Measurements from ENCODE around the gene RCAN1. TPM values are rescaled to one million over a fixed set of nuclear protein-coding genes. Genes with fewer than 3 reads are reported as not detected.
"Not testable (repeated sequence)": the region's sequence is repeated elsewhere in the genome, so short reads cannot be mapped to it uniquely, and the experiment has no call there.

Gene RCAN1
- total RNA-seq, 1 donor from 2014 or later: 11.1 TPM

DNA sequence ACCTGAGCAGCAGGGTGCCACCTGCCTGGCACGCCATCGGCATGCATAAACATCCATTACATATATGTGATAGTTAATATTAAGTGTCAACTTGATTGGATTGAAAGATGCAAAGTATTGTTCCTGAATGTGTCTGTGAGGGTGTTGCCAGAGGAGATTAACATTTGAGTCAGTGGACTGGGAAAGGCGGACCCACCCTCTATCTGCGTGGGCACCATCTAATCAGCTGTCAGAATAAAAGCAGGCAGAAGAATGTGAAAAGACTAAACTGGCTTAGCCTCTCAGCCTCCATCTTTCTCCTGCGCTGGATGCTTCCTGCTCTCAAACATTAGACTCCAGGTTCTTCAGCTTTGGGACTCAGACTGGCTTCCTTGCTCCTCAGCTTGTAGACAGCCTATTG lies 10.0 kb downstream of the RCAN1 start:
- H3K9me3 Mint-ChIP-seq; H3K27ac Mint-ChIP-seq; intact Hi-C loops (cut with micrococcal nuclease): not testable (repeated sequence)

DNA sequence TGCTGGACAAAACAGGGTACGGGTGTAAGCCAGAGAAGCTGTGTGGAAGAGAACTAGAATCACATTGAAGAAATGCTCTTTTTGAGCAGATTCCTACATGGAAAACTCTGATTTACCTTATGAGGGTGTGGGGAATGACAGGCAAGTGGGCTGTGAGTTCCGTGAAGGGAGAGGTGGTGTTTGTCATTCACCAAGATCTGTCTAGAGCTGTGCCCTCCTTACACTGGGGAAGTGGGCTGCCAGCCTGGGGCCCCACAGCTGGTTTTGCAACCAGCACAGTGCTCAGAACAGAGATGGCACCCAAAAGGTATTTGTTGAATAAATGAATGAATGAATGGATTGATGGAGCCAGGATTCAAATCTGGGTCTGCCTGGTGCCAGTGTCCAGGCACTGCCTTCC lies 10.4 kb downstream of the RCAN1 start:
- Mint-ChIP-seq H3K4me1 (ENCODE audit: low read depth) (no peaks in the 10 kb centered on the region), H3K4me3 (no peak overlapping the region), H3K9me3 (no peaks in the 10 kb centered on the region), H3K27me3 (ENCODE audit: insufficient read depth) (peaks cover 5% of the 10 kb centered on the region), H3K36me3 (ENCODE audit: low read depth) (no peaks in the 10 kb centered on the region), H3K27ac (no peak overlapping the region)
- intact Hi-C loops (cut with micrococcal nuclease): no loop called here
- DNase-seq (ENCODE audit: low spot score): no peak

More for the DNA sequence above, 10.0 kb downstream of the RCAN1 start:
- H3K4me1 Mint-ChIP-seq (ENCODE audit: low read depth); DNase-seq (ENCODE audit: low spot score); H3K27me3 Mint-ChIP-seq (ENCODE audit: insufficient read depth); H3K36me3 Mint-ChIP-seq (ENCODE audit: low read depth); H3K4me3 Mint-ChIP-seq: not testable (repeated sequence)

DNA sequence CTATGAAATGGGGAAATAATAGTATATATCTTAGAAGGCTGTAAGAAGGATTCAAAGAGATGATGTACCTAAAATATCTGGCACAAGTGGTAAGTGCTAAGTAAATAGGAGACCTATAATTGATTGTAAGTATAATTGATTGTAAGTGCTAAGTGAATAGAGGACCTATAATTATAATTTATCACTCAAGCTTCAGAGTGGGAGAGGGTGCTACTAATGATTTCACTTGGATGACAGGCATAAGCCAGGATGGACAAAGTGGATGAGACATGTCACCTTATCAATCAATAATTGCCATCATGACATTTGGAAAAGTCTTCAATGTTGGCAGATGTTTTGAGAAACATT lies 11.2 kb downstream of the RCAN1 start:
- H3K4me1 Mint-ChIP-seq (ENCODE audit: low read depth): no peaks in the 10 kb centered on the region
- no peak for DNase-seq (ENCODE audit: low spot score)
- H3K27ac Mint-ChIP-seq: no peak overlapping the region
- H3K9me3 Mint-ChIP-seq: no peaks in the 10 kb centered on the region
- H3K36me3 Mint-ChIP-seq (ENCODE audit: low read depth): no peaks in the 10 kb centered on the region
- H3K27me3 Mint-ChIP-seq (ENCODE audit: insufficient read depth): peaks cover 5% of the 10 kb centered on the region
- intact Hi-C loops (cut with micrococcal nuclease): loop anchor here (1.0 kb wide), 2 partner anchors 93 to 242 kb away; no protein-coding TSS in a partner anchor
- no peak overlapping the region for H3K4me3 Mint-ChIP-seq

DNA sequence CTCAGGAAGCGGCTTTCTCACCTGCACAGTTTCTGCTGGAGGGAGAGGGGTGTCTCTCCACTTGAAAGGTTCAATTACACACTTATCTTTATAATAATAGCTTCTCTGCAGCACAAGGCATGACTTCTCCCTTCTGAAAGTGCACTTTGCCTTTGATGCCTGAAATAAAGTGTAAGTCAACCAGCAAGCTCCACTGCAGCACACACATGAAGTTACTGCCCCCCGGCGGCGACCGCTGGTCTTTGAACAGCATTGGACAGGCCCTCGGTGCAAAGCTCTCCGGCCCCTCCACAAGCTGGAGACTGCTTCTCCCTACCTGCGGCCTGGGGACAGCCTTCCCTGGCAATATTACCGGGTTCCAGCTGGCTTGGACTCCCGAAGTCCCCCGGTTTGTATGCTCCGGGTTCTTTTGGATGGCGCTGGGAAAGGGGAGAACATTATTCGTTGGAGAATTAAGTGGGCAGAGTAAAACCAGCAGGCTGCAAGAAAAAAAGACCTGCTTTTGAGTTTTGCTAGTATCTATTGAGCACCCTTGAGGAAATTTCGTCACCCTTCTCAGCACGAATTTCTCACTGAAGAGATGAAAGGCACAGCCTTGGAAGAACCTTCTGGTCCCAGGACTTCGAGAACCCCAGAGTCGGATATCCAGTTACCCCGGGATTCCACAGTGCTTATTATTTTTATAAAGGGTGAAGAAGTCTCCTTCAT lies 11.8 kb downstream of the RCAN1 start:
- H3K27me3 Mint-ChIP-seq (ENCODE audit: insufficient read depth): peaks cover 5% of the 10 kb centered on the region
- H3K4me1 Mint-ChIP-seq (ENCODE audit: low read depth): no peaks in the 10 kb centered on the region
- no peak overlapping the region for H3K4me3 Mint-ChIP-seq
- intact Hi-C loops (cut with micrococcal nuclease): loop anchor here (1.0 kb wide), 2 partner anchors 93 to 242 kb away; no protein-coding TSS in a partner anchor
- H3K9me3 Mint-ChIP-seq: no peaks in the 10 kb centered on the region
- H3K36me3 Mint-ChIP-seq (ENCODE audit: low read depth): no peaks in the 10 kb centered on the region
- H3K27ac Mint-ChIP-seq: no peak overlapping the region
- peak; percentile 26 for DNase-seq (ENCODE audit: low spot score)

DNA sequence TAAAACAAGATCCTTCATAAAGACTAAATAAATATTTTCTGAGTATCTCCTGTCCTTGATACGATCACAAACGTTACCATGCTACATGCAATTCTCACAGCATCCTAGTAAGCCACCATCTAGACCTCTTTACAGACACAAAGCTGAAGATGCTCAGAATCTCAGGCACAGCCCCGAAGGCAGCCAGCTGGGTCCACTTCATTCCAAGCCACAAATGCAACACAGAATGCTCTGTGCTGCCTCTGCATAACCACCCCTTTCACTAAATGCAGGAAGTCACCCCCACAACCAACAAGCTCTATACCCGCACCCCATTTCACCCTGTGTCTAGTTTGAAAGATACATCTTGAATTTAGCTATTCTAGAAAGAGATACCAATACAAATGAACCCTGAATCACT lies 12.9 kb downstream of the RCAN1 start:
- Mint-ChIP-seq H3K27ac (no peak overlapping the region), H3K36me3 (ENCODE audit: low read depth) (no peaks in the 10 kb centered on the region), H3K27me3 (ENCODE audit: insufficient read depth) (peaks cover 5% of the 10 kb centered on the region), H3K9me3 (no peaks in the 10 kb centered on the region), H3K4me3 (no peak overlapping the region), H3K4me1 (ENCODE audit: low read depth) (no peaks in the 10 kb centered on the region)
- intact Hi-C loops (cut with micrococcal nuclease): no loop called here
- no peak for DNase-seq (ENCODE audit: low spot score)

DNA sequence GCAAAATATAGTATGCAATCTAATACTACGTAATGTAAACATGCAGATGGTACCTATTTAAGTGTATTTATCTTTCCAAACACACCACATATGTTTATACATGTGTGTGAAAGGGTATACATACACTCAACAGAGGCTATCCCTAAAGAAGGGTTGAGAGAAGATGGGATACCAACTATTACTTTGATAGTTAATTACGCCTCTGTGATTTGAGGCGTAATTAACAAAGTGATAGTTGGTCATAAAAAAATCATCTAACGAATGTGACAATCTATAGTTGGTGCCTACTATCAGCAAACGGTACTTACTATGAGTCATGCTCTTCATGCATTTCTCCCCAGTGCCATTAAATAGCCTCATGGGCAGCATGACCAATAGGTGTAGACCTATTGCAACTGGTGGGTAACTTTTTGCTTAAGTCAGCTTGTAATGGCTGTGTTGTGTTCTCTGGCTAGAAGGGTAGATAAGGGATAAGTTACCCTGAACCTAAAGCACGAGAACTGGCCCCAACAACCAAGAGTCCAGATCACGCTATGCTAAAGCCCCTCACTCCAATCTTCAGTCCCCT lies 15.3 kb downstream of the RCAN1 start:
- H3K36me3 Mint-ChIP-seq (ENCODE audit: low read depth): no peaks in the 10 kb centered on the region
- peaks cover 5% of the 10 kb centered on the region for H3K27me3 Mint-ChIP-seq (ENCODE audit: insufficient read depth)
- H3K27ac Mint-ChIP-seq: no peak overlapping the region
- intact Hi-C loops (cut with micrococcal nuclease): no loop called here
- no peak for DNase-seq (ENCODE audit: low spot score)
- H3K9me3 Mint-ChIP-seq: no peaks in the 10 kb centered on the region
- H3K4me1 Mint-ChIP-seq (ENCODE audit: low read depth): no peaks in the 10 kb centered on the region
- H3K4me3 Mint-ChIP-seq: no peak overlapping the region

DNA sequence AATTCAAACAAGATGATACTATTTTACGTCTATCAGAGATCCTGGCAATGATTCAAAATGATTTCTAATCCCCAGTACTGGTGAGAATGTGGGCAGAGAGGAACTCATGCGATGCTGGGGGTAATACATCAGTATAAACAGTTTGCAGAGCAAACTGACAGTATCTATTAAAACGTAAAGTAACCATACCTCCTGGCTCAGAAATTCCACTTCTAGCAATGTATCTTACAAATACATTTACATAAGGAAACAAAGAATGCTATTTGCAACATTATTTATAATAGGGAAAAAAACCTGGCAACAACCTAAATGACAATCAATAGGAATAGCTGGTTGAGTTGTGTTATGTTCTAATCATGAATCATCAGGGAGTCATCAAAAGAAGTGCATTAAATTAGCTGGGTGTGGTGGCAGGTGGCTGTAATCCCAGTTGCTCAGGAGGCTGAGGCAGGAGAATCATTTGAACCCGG lies 15.9 kb downstream of the RCAN1 start:
- no peaks in the 10 kb centered on the region for H3K9me3 Mint-ChIP-seq
- H3K27ac Mint-ChIP-seq: no peak overlapping the region
- DNase-seq (ENCODE audit: low spot score): no peak
- H3K27me3 Mint-ChIP-seq (ENCODE audit: insufficient read depth): peaks cover 5% of the 10 kb centered on the region
- H3K36me3 Mint-ChIP-seq (ENCODE audit: low read depth): no peaks in the 10 kb centered on the region
- H3K4me1 Mint-ChIP-seq (ENCODE audit: low read depth): no peaks in the 10 kb centered on the region
- intact Hi-C loops (cut with micrococcal nuclease): no loop called here
- no peak overlapping the region for H3K4me3 Mint-ChIP-seq

DNA sequence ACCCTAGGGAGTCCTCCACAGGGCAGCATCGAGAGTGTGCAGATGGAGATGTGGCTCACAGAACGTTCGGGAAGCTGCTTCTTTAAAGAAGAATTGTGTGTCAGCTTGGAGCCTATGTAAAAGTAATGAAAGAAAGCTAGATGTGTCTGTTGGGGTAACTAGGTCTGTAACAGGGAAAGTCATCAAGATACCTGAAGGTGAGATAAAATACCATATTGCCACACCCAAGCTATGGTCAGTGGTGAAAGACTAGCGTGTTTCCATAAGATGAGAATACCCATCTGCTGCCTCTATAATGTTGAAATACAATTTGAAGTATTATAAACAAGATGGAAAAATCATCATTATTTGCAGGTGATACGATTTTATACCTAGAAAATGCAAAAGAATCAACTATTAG lies 17.5 kb downstream of the RCAN1 start:
- no peak for DNase-seq (ENCODE audit: low spot score)
- Mint-ChIP-seq H3K4me1 (ENCODE audit: low read depth) (no peaks in the 10 kb centered on the region), H3K4me3 (no peak overlapping the region), H3K36me3 (ENCODE audit: low read depth) (no peaks in the 10 kb centered on the region), H3K9me3 (no peaks in the 10 kb centered on the region), H3K27ac (no peak overlapping the region), H3K27me3 (ENCODE audit: insufficient read depth) (peaks cover 5% of the 10 kb centered on the region)
- intact Hi-C loops (cut with micrococcal nuclease): no loop called here

DNA sequence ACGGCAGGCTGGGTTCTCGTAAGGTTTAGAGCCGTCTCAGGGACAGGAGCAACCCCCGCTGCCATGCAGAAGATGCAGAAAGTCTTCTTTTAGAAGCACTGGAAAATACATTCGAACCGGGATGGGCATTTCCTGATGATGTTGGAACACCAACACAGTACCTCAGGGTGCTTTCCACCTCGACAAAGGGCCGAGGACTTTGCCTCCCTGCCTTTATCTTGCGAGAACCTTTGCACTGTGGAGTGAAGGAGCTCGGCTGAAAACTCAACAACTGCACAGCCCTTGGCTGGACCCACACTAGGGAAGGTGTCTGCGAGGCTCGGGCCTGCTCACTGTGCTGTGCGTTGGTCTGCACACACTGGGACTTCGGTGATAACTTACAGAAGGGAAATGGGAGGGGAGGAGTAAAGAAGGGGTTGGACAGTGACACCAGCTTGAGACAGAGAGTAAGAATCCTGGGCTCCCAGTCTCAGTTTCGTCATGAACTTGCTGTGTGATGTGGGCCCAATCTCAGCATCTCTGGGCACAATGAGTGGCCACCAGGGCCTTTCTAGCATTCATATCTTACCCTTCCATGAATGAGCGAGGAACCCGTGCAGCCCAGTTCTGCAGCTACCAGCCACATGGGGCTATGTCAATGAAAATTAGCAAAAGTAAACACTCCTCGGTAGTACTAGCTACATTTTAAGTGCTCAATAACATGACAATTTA lies 18.2 kb downstream of the RCAN1 start:
- intact Hi-C loops (cut with micrococcal nuclease): no loop called here
- H3K27me3 Mint-ChIP-seq (ENCODE audit: insufficient read depth): no peaks in the 10 kb centered on the region

DNA sequence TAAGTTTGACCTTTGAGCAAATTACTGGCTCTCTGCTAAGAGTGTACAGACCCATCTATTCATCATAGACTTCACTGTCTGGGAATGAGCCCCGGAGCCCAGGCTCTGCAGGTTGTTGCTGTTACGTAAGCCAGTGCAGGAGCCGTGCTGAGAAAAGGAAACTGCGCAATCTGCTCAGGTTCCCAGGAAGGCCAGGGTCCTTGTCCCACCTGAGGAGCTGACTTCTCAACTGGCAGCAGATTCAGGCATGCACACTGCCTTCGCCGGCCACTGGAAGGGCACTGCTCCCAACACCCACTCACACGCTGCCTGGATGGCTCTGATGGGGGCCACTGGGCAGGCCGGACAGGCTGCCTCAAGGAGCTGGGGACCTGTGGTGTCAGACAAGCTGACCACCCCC lies 19.5 kb downstream of the RCAN1 start:
- H3K36me3 Mint-ChIP-seq (ENCODE audit: low read depth): no peaks in the 10 kb centered on the region
- intact Hi-C loops (cut with micrococcal nuclease): no loop called here
- no peak overlapping the region for H3K27ac Mint-ChIP-seq
- H3K4me3 Mint-ChIP-seq: no peak overlapping the region
- H3K9me3 Mint-ChIP-seq: no peaks in the 10 kb centered on the region
- no peaks in the 10 kb centered on the region for H3K27me3 Mint-ChIP-seq (ENCODE audit: insufficient read depth)
- no peak for DNase-seq (ENCODE audit: low spot score)
- no peaks in the 10 kb centered on the region for H3K4me1 Mint-ChIP-seq (ENCODE audit: low read depth)

More for the DNA sequence above, 18.2 kb downstream of the RCAN1 start:
- Mint-ChIP-seq H3K9me3 (no peaks in the 10 kb centered on the region), H3K4me1 (ENCODE audit: low read depth) (no peaks in the 10 kb centered on the region), H3K27ac (no peak overlapping the region), H3K4me3 (no peak overlapping the region), H3K36me3 (ENCODE audit: low read depth) (no peaks in the 10 kb centered on the region)
- no peak for DNase-seq (ENCODE audit: low spot score)

DNA sequence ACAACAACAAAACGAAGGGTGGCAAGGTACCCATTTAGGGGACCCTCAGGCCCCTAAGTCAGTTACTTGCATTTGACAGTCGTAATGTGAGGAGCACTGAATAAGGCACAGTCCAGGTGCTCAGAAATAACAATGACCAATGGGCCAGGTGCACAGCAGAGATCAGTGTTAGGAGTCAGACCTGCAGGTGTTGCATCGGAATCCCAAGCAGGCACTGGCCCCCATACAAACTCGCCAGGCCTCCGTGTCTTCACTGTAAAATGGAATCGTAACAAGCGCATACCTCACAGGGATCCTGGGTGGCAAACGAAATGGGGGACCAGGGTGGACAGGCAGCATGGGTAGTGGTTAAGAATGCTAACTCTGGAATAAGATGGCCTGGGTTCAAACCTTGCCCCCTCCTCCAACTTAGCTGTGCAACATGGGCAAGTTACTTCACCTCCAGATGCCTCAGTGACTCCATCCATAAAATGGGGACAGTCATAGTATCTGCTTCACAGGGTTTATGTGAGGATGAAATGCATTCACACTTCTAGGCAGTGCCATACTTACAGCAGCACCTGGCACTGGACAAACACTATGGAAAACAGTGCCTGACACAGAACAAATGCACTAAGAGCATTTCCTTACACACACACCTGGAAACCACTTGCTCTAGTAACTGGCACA lies 20.2 kb downstream of the RCAN1 start:
- no peaks in the 10 kb centered on the region for H3K27me3 Mint-ChIP-seq (ENCODE audit: insufficient read depth)
- no peak overlapping the region for H3K27ac Mint-ChIP-seq
- no peak overlapping the region for H3K4me3 Mint-ChIP-seq
- no peaks in the 10 kb centered on the region for H3K4me1 Mint-ChIP-seq (ENCODE audit: low read depth)
- no peaks in the 10 kb centered on the region for H3K36me3 Mint-ChIP-seq (ENCODE audit: low read depth)
- no peaks in the 10 kb centered on the region for H3K9me3 Mint-ChIP-seq
- DNase-seq (ENCODE audit: low spot score): no peak
- intact Hi-C loops (cut with micrococcal nuclease): no loop called here

DNA sequence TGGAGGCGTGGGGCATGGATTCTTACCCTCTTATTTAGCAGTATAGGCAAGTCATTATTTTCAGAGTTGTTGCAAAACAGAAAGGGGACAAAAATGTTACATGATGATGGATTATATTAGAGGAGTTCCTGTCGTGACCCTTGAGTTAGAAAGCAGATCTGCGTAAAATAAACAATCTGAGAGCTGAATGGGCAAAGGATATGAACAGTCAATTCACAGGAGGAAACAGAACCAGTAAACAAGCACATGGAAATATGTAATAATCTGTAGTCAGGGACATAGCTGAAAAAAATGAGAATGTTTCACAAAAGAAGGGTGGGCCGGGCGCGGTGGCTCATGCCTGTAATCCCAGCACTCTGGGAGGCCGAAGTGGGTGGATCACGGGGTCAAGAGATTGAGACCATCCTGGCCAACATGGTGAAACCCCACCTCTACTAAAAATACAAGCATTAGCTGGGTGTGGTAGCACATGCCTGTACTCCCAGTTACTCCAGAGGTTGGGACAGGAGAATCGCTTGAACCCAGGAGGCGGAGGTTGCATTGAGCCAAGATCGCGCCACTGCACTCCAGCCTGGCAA lies 20.9 kb downstream of the RCAN1 start:
- no peak for DNase-seq (ENCODE audit: low spot score)
- H3K4me3 Mint-ChIP-seq: no peak overlapping the region
- H3K27ac Mint-ChIP-seq: no peak overlapping the region
- intact Hi-C loops (cut with micrococcal nuclease): no loop called here
- H3K27me3 Mint-ChIP-seq (ENCODE audit: insufficient read depth): no peaks in the 10 kb centered on the region
- H3K4me1 Mint-ChIP-seq (ENCODE audit: low read depth): no peaks in the 10 kb centered on the region
- H3K36me3 Mint-ChIP-seq (ENCODE audit: low read depth): no peaks in the 10 kb centered on the region
- no peaks in the 10 kb centered on the region for H3K9me3 Mint-ChIP-seq

DNA sequence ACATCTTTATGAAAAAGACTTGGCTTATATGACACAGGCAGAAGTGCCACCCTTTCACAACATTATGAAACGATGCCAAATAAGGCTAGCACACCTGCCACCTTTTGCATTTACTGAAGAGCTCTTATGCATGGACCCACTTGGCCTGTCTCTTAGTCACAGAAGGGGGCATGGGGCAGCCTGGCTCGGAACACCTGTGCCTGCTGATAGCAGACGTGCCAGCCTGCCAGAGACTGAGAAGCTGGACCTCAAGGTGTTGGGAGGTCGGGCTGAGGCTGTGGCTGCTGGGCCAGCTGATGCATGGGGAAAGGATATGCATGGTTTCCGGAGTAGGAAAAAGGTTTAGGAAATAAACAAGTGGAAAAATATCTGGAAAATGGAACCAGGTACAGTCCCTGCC lies 21.5 kb downstream of the RCAN1 start:
- Mint-ChIP-seq H3K4me3 (no peak overlapping the region), H3K27ac (no peak overlapping the region), H3K27me3 (ENCODE audit: insufficient read depth) (no peaks in the 10 kb centered on the region), H3K9me3 (no peaks in the 10 kb centered on the region), H3K36me3 (ENCODE audit: low read depth) (no peaks in the 10 kb centered on the region), H3K4me1 (ENCODE audit: low read depth) (no peaks in the 10 kb centered on the region)
- DNase-seq (ENCODE audit: low spot score): no peak
- intact Hi-C loops (cut with micrococcal nuclease): no loop called here
